NCI-H2196 (cell line): ENCODE measurements around the gene PGAP2.
A peak's percentile ranks its signal among the peaks of the same experiment; 100 is the strongest.

Experiments used
- DNase-seq: peaks from one replicate; lab custom pipeline; 2025; ENCODE audit not compliant: unreplicated experiment; lab: John Stamatoyannopoulos, UW

Gene PGAP2

DNA sequence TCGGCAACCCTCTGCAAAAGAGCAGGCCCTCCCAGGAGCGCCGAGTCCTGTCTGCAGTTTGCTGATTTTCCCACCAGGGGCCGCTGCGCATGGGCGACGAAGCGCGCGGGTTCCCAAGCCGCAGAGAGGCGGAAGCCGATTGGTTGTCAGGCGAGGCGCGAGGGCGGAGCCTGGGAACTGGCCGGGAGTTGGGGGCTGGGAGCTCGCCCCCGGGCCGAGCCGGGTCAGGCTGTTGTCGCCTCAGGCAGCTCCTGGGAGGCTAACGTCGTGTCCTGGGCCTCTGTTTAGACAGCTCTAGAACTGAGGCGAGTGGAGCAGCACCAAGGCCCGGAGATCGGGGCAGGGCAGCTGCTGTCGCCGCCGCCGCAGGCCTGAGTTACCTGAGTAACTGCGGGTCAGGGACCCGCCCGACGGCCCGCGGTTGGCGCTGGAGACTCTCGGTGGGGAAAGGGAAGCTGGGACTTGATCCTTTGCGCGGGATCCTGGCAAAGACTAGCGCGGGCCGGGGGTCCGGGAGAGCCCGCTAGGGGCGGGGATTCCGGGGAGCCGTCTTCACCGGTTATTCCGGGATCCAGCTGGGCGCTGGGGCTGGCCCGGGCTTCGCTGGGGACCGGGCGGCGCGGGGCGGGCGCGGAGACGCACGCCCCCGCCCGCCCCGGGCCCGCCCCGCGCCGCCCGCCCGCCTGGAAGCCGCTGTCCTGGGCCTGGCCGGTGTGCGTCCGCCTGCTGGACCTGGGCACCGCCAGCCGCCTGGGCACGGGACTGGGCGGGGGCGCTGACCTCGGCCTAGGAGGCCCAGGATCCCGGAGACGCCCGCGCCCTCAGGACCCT is 46.8 kb downstream of the PGAP2 start, which contains the start of gene STIM1:
Gene STIM1, plus strand, starts transcription at position 688 of the 831 bp plus-strand sequence. CDS start 607 bp downstream, outside the sequence.
- peak; percentile 96 for DNase-seq

DNA sequence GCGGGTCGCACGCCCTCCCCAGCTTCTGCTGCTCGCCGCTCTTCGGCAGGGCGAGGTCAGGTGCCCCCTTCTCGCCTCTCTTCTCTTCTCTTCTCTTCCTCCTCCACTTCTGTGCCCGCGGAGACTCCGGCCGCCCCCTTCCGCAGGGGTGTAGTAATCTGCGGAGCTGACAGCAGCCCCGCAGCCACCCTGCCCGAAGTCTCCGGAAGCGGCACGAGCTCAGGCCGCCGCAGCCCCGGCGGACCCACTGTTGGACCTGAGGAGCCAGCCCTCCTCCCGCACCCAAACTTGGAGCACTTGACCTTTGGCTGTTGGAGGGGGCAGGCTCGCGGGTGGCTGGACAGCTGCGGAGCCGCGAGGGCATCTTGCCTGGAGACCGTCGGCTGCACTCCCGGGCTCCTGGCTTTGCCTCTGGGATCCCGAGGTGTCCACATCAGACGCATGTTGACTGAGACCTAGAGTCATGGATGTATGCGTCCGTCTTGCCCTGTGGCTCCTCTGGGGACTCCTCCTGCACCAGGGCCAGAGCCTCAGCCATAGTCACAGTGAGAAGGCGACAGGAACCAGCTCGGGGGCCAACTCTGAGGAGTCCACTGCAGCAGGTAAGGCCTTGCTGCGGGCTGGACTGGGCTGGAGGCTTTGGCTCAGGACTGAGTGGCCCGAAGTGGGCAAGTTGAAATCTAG is 47.6 kb downstream of the PGAP2 start:
- DNase-seq, result no peak

DNA sequence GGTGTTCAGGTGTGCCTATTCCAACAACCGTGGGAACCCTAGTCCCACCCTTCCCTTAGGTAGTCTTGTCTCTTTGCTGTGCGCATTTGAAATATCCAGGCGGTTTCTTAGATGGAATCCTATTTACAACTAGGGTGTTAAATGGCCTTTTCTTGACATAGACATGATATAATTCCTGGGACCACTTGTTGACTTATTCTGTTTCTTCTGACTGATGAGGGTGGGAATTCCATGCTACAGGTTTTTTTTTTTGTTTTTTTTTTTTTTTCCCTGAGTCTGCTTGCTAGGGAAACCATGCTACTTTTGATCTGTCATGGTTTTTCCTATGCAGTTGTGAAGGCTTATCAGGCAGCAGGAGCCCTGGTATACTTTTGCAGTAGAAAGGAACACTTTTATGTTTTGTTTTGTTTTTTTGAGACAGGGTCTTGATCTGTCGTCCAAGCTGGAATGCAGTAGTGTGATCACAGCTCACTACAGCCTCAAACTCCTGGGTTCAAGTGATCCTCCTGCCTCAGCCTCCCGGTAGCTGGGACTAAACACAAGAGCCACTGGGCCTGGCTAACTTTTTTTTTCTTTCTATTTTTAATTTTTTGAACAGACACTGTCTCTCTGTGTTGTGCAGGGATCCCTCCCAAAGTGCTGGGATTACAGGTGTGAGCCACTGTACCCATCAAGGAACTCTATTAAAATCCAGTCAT is 48.6 kb downstream of the PGAP2 start:
- no peak for DNase-seq

DNA sequence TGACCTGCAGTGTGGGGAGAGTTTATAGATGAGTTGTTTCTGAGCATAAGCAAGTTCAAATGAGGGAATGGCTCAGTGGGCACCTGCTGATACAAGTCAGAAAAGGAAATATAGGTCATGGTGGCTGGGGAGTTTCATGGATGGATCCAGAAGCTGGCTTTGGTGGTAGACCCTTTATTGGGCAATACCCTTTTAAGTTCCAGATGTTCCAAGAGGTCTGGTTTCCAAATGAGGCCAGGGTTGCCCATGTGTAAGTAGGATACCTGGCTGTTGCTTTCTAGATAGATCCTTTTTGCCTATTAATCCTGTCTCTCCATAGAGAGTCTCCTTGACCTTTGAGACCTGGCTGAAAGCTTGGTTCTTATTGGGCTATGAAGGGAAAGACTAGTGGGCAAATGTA is 49.3 kb downstream of the PGAP2 start:
- no peak for DNase-seq

DNA sequence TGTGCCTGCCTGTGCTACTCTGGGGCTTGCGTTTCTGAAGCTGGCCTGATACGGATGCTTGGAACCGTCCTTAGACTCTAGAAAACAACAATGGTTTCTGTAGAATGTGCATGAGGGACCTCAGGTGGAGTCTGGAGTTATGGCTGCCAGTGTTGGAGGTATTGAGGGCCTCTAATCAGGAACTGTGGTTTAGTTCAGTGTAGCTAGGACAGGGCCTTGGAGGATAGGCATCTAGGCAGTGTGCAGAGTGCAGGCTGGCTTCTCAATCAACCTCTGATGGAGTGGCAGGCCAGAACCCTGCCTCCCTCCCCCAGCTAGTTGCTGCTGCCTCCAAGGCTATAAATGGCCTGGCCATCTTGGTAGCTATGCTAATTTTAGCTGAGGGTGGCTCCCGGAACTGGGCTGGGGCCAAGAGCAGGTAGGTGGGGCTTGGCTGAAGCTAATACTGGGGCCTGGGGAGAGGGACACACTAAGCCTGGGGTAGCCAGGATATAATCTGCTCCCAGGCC is 51.1 kb downstream of the PGAP2 start:
- DNase-seq, result no peak

DNA sequence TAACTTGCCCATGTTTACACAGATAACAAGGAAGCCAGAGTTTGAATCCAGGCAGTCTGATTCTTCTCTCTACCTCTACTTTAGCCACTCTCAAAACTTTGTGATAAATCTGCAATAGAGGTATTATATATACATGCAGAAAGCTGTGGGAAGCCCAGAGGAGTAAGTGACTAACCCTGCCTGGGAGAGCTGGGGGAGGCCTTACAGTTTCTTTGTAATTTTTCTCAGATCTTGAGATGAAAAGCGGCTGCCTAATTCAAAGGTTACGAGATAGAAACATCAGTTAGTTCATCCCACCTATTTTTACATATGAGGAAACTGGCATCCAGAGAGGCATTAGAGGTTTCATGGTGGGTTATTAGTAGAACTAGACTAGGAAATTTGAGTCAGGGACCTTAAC is 52.0 kb downstream of the PGAP2 start:
- DNase-seq, result no peak

DNA sequence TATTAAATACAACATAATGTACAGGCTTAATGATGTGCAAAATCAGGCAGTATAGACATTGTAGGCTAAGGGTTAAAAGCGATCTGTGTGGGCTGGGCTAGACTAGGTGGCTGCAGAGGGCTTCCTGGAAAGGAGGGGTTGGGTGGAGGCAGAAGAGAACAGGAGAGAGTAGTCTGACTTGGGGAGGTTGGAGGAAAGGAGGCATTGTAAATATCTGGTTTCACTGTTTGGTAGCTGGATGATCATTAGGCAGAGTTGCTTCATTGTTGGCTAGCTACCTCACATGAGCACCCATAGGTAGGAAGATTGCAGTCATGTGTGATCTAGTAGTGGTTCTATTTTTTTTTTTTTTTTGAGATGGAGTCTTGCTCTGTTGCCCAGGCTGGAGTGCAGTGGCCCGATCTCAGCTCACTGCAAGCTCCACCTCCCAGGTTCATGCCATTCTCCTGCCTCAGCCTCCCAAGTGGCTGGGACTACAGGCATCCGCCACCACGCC is 52.6 kb downstream of the PGAP2 start:
- DNase-seq, result peak; percentile 50

DNA sequence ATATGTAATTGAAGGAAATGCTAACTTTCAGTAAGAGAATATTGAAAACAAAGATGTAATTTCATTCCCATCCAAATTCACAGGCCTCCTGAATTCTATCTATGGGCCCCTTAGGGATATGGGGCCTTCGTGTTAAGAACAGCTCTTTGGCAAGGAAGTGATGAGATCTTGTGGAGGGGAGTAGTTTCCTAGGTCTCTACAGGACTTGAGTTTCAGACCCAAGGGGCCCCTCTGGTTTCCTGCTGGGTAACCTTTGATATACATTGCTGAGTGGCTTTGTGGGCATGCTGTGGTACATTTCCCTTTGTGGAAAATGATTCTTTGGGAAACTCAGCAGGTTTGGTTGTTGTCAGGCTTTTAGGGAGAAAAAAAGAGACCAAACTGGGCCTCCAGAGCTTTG is 53.3 kb downstream of the PGAP2 start:
- DNase-seq, result no peak

DNA sequence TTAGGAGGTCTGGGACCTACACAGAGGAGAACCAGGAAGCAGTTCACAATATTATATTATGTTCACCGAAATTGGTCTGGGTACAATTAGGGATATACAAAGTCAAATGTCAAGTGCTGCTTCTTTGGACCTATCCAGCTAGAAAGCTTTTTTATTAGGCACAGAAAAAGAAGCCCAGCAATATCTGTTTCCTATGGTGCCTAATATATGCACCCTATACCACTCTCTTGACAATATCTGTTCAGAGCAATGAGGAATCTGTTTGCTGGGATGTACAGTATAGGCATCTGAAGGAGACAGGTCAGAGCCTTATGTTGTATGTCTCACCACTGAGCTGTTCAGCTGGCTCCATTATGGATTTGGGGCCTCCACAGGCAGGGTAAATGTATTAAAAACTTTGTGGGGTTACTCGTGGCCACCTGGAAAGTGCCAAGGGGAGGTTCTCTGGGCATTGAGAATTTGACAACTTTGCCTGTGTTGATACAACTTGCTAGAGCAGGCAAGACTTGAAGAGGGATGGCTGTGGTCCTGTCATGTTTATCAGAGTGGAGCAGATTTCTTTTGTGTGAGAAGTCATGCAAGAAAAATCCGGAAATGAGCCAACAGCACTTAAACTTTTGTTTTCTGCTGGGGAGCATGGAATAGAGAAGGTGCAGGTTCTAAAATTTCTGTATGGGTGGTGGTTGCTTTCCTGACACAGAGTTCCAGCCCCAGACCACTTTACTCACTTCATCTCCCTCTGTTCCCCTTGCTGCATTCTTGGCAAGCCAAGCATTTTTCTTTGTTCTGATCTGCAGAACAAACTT is 57.2 kb downstream of the PGAP2 start:
- DNase-seq, result peak; percentile 27

DNA sequence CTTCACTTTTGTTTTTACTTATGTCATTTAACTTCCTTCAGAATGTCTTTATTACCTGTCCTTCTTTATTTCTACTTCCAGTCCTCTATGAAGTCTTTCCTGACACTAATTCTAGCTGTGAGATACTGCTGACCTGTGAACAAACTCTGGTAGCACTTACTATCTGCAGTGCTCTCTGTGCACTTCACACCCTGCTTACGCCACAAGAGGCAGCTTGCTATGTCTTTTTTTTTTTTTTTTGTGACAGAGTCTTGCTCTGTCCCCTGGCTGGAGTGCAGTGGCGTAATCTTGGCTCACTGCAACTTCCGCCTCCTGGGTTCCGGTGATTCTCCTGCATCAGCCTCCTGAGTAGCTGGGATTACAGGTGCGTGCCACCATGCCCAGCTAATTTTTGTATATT is 57.8 kb downstream of the PGAP2 start:
- DNase-seq, result no peak

DNA sequence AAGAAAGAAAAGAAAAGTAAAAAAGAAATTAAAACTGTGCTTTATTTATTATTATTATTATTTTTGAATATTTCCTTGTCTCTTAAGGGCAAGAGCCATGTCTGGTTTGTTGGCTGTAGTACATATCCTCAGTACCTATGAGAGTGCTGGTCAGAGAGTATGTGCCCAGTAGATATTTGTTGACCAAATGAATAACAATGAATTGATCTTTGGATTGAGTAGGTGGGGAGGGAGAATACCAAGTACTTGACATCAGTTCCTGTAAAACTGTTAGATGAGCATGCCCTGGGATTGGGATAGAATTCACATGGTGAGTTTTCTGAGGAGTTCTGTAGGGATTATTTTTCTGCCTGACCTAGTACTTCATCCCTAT is 58.5 kb downstream of the PGAP2 start:
- no peak for DNase-seq

DNA sequence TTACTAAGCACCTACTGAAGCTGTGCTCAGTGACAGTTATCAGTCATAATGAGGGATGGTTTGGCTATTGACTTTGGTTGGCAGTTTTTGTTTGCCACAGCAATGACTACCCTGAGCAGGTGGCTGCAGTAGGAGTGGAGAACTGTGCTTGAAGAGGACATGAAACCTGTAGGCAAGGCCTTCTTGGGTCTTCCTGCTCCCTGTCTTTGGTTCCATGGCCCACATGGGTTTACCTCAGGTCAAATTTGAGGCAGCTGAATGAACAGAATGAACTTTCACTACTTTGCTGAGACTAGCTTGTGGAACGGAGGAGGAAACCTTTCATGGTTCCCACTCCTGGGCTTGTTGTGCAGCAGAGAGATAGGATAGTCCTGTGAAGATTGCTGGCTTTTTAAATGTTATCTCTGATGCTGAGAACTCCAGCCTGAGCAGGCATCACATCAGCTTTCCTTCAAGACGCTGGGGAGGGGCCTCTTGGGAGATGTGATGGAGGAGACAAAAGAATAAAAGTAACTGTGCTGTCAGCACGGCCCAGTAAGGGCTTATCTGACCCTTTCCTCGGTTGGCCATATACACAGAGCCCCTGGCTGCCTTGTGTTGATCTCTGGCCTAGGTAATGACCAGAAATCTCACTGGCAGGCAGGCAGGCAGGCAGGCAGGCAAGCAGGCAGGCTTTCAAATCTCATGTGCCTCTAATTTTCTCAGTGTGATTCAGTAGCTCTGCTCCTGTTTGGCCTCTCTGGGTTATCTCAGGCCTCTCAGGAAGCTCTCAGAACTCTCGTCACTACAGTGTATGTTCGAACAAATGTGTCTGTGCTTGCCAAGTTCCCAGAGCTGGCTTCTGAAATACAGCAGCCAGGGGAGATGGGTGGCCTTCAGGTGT is 59.1 kb downstream of the PGAP2 start:
- DNase-seq, result no peak

DNA sequence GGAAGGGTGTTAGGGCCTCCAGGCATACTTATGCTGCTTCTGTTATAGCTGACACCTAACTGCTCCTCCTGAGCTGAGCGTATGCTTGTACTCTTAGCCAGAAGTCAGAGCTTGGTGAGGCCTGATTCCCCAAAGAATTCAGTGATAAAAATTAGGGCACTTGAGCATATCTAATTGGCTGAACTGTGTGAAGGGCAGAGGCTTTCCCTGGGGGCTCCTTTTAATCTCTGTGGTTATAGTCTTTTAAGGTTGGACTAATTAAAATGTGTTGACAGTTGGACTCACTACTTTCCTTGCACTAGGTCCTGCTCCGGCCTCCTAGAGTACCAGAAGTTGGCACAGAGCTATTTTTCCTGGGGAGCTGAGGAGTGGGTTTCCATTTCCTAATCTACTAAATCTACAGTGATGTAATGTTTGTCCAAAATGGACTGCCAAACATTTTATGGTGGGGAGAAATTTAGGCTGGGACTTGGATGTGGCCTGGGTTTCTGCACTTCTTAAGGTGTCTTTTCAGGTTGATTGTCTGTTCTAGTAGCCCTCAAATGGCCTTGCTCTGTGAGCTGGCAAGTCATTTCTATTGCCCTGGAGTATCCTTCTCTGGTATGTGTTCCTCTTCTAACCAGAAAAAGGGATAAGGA is 65.5 kb downstream of the PGAP2 start:
- no peak for DNase-seq
